HepG2 (cell line): ENCODE results near the gene CDIP1. TPM values are rescaled to one million over a fixed set of nuclear protein-coding genes. Genes with fewer than 3 reads are reported as not detected.
A peak's percentile ranks its signal among the peaks of the same experiment; 100 is the strongest.

Experiments used
- ADNP ChIP-seq: sonication (generic); formaldehyde crosslinking; IDR thresholded peaks from 2 replicates; pipeline ENCODE4 v1.4.0; 2020; ENCODE audit warnings: missing genetic modification reagents
- AGO2 ChIP-seq: fragments of 200-400 bp; formaldehyde crosslinking; optimal IDR thresholded peaks from 2 replicates; pipeline ENCODE3; 2017; ENCODE audit warnings: mild to moderate bottlenecking, low read depth, low read length, moderate library complexity
- AKAP8 ChIP-seq: sonication (generic); formaldehyde crosslinking; IDR thresholded peaks from 2 replicates; pipeline ENCODE4 v1.5.1; 2020; ENCODE audit warnings: mild to moderate bottlenecking, missing genetic modification reagents
- CEBPB ChIP-seq: IDR thresholded peaks from 2 replicates; pipeline ENCODE4 v1.6.1; 2011; ENCODE audit warnings: low read depth, low read length, improper control_type of control experiment, borderline replicate concordance
- CHD4 ChIP-seq: fragments of 200-600 bp; sonication (generic); IDR thresholded peaks from 2 replicates; pipeline ENCODE4 v1.7.0; 2017; ENCODE audit warnings: mild to moderate bottlenecking, low read length, borderline replicate concordance
- HMG20B ChIP-seq: conservative IDR thresholded peaks from 2 replicates; pipeline ENCODE4 v1.6.1; 2016; ENCODE audit warnings: missing genetic modification reagents, missing compliant biosample characterization
- HNRNPH1 ChIP-seq: fragments of 200-400 bp; formaldehyde crosslinking; optimal IDR thresholded peaks from 2 replicates; pipeline ENCODE3; 2017; ENCODE audit warnings: mild to moderate bottlenecking, low read depth, low read length
- KLF11 ChIP-seq: IDR thresholded peaks from 2 replicates; pipeline ENCODE4 v1.6.1; 2016; ENCODE audit warnings: missing compliant biosample characterization
- RFXAP ChIP-seq: sonication (generic); formaldehyde crosslinking; IDR thresholded peaks from 2 replicates; pipeline ENCODE4 v1.4.0; 2020; ENCODE audit warnings: missing genetic modification reagents, borderline replicate concordance
- SMAD1 ChIP-seq: sonication (generic); formaldehyde crosslinking; IDR thresholded peaks from 2 replicates; pipeline ENCODE4 v1.4.0; 2020; ENCODE audit warnings: missing genetic modification reagents, low read depth, mild to moderate bottlenecking, borderline replicate concordance
- YEATS2 ChIP-seq: sonication (generic); formaldehyde crosslinking; IDR thresholded peaks from 2 replicates; pipeline ENCODE4 v1.4.0; 2020; ENCODE audit warnings: missing genetic modification reagents, borderline replicate concordance
- ZNF264 ChIP-seq: sonication (generic); formaldehyde crosslinking; IDR thresholded peaks from 2 replicates; pipeline ENCODE4 v1.4.0; 2020; ENCODE audit warnings: missing genetic modification reagents
- ZNF44 ChIP-seq: sonication (generic); formaldehyde crosslinking; IDR thresholded peaks from 2 replicates; pipeline ENCODE4 v1.5.1; 2020; ENCODE audit warnings: mild to moderate bottlenecking, missing genetic modification reagents
- ZNF549 ChIP-seq: sonication (generic); formaldehyde crosslinking; IDR thresholded peaks from 2 replicates; pipeline ENCODE4 v1.5.0; 2020; ENCODE audit warnings: missing genetic modification reagents
- ZNF569 ChIP-seq: sonication (generic); formaldehyde crosslinking; IDR thresholded peaks from 2 replicates; pipeline ENCODE4 v1.5.0; 2020; ENCODE audit warnings: mild to moderate bottlenecking, missing genetic modification reagents, moderate library complexity, borderline replicate concordance
- ZNF83 ChIP-seq: sonication (generic); formaldehyde crosslinking; IDR thresholded peaks from 2 replicates; pipeline ENCODE4 v1.4.0; 2020; ENCODE audit warnings: missing genetic modification reagents, mild to moderate bottlenecking, borderline replicate concordance
- polyA plus RNA-seq, 8 experiments: library from polyadenylated mRNA; depleted of rRNA in 3 of 8; stranded (reverse) in 7 of 8; unstranded in 1 of 8; fragments of >200 nt; fragmentation: Illumina TruSeq in 4 of 8; extraction: Trizol in 4 of 8; gene quantifications; 2 replicates each; pipeline versions ENCODE4 v1.2.1 to v1.2.3, GENCODE V29; 2011 to 2016; ENCODE audit warnings: low read depth in 4 of 8, missing spikeins in 1 of 8, mixed read lengths in 1 of 8; ENCODE audit not compliant: insufficient read depth in 1 of 8
- total RNA-seq, 5 experiments: library from RNA; depleted of rRNA; stranded (reverse); fragments of >200 nt; fragmentation: Illumina TruSeq; extraction: Trizol; gene quantifications; 2 replicates each; pipeline ENCODE4 v1.2.3, GENCODE V29; 2016; ENCODE audit warnings: low read depth in 1 of 5
- TF ChIP-seq, protein P1 (sequence below): sonication (generic); formaldehyde crosslinking; IDR thresholded peaks from 2 replicates; pipeline ENCODE4 v1.9.0; 2021; ENCODE audit warnings: mild to moderate bottlenecking, missing genetic modification reagents
- TF ChIP-seq, protein P2 (sequence below): sonication (generic); formaldehyde crosslinking; IDR thresholded peaks from 2 replicates; pipeline ENCODE4 v1.4.0; 2020; ENCODE audit warnings: missing genetic modification reagents, borderline replicate concordance

Gene CDIP1
- total and polyA plus RNA-seq, 2 of the 13 experiments (the other 11 are each of a cell fraction or from before 2014, with no cell fraction given) = 31.2 to 56.7 TPM

GRCh38 chr16:4461250-4462085 is 77.1 kb downstream of the CDIP1 start (continued):
- TF ChIP-seq RFXAP (CRISPR knock-in tag) = 0 out of 2 replicates have a peak, but pooled peaks have one; percentile 62
- TF ChIP-seq ZNF83 (CRISPR knock-in tag) = no peak
- TF ChIP-seq AGO2 = peak; percentile 71
- TF ChIP-seq HMG20B (CRISPR knock-in tag) = no peak
- TF ChIP-seq ZNF264 (CRISPR knock-in tag) = peak; percentile 34; the same call in 1 of the 2 replicates
- TF ChIP-seq, protein P1, sequence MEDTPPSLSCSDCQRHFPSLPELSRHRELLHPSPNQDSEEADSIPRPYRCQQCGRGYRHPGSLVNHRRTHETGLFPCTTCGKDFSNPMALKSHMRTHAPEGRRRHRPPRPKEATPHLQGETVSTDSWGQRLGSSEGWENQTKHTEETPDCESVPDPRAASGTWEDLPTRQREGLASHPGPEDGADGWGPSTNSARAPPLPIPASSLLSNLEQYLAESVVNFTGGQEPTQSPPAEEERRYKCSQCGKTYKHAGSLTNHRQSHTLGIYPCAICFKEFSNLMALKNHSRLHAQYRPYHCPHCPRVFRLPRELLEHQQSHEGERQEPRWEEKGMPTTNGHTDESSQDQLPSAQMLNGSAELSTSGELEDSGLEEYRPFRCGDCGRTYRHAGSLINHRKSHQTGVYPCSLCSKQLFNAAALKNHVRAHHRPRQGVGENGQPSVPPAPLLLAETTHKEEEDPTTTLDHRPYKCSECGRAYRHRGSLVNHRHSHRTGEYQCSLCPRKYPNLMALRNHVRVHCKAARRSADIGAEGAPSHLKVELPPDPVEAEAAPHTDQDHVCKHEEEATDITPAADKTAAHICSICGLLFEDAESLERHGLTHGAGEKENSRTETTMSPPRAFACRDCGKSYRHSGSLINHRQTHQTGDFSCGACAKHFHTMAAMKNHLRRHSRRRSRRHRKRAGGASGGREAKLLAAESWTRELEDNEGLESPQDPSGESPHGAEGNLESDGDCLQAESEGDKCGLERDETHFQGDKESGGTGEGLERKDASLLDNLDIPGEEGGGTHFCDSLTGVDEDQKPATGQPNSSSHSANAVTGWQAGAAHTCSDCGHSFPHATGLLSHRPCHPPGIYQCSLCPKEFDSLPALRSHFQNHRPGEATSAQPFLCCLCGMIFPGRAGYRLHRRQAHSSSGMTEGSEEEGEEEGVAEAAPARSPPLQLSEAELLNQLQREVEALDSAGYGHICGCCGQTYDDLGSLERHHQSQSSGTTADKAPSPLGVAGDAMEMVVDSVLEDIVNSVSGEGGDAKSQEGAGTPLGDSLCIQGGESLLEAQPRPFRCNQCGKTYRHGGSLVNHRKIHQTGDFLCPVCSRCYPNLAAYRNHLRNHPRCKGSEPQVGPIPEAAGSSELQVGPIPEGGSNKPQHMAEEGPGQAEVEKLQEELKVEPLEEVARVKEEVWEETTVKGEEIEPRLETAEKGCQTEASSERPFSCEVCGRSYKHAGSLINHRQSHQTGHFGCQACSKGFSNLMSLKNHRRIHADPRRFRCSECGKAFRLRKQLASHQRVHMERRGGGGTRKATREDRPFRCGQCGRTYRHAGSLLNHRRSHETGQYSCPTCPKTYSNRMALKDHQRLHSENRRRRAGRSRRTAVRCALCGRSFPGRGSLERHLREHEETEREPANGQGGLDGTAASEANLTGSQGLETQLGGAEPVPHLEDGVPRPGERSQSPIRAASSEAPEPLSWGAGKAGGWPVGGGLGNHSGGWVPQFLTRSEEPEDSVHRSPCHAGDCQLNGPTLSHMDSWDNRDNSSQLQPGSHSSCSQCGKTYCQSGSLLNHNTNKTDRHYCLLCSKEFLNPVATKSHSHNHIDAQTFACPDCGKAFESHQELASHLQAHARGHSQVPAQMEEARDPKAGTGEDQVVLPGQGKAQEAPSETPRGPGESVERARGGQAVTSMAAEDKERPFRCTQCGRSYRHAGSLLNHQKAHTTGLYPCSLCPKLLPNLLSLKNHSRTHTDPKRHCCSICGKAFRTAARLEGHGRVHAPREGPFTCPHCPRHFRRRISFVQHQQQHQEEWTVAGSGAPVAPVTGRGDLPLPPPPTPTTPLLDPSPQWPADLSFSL = peak; percentile 71
- no peak for TF ChIP-seq ZNF569 (CRISPR knock-in tag)
- no peak for TF ChIP-seq SMAD1 (CRISPR knock-in tag)
- no peak for TF ChIP-seq CEBPB
- TF ChIP-seq ZNF44 (CRISPR knock-in tag) = 0 out of 2 replicates have a peak, but pooled peaks have one; percentile 39
- no peak for TF ChIP-seq AKAP8 (CRISPR knock-in tag)
- TF ChIP-seq, protein P2, sequence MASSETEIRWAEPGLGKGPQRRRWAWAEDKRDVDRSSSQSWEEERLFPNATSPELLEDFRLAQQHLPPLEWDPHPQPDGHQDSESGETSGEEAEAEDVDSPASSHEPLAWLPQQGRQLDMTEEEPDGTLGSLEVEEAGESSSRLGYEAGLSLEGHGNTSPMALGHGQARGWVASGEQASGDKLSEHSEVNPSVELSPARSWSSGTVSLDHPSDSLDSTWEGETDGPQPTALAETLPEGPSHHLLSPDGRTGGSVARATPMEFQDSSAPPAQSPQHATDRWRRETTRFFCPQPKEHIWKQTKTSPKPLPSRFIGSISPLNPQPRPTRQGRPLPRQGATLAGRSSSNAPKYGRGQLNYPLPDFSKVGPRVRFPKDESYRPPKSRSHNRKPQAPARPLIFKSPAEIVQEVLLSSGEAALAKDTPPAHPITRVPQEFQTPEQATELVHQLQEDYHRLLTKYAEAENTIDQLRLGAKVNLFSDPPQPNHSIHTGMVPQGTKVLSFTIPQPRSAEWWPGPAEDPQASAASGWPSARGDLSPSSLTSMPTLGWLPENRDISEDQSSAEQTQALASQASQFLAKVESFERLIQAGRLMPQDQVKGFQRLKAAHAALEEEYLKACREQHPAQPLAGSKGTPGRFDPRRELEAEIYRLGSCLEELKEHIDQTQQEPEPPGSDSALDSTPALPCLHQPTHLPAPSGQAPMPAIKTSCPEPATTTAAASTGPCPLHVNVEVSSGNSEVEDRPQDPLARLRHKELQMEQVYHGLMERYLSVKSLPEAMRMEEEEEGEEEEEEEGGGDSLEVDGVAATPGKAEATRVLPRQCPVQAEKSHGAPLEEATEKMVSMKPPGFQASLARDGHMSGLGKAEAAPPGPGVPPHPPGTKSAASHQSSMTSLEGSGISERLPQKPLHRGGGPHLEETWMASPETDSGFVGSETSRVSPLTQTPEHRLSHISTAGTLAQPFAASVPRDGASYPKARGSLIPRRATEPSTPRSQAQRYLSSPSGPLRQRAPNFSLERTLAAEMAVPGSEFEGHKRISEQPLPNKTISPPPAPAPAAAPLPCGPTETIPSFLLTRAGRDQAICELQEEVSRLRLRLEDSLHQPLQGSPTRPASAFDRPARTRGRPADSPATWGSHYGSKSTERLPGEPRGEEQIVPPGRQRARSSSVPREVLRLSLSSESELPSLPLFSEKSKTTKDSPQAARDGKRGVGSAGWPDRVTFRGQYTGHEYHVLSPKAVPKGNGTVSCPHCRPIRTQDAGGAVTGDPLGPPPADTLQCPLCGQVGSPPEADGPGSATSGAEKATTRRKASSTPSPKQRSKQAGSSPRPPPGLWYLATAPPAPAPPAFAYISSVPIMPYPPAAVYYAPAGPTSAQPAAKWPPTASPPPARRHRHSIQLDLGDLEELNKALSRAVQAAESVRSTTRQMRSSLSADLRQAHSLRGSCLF = no peak
- TF ChIP-seq KLF11 (CRISPR knock-in tag) = peak; percentile 62; the same call in 1 of the 2 replicates
- no peak for TF ChIP-seq ZNF549 (CRISPR knock-in tag)
- peak; percentile 35; the same call in 1 of the 2 replicates for TF ChIP-seq YEATS2 (CRISPR knock-in tag)
- no peak for TF ChIP-seq ADNP (CRISPR knock-in tag)
- TF ChIP-seq CHD4 = no peak
- TF ChIP-seq HNRNPH1 = no peak
